ENCODE data around the gene SLC27A4.

SLC27A4 gene

DNA sequence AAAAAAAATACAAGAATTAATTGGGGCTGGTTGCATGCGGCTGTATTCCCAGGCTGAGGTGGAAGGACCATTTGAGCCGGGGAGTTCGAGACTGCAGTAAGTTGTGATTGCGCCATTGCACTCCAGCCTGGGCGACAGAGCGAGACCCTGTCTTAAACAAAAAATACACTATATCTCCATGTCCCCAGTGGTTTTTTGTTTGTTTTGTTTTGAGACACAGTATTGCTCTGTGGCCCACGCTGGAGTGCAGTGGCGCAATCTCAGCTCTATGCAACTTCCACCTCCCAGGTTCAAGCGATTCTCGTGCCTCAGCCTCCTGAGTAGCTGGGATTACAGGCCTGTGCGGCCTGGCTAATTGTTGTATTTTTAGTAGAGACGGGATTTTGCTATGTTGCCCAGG is 16.5 kb upstream of the SLC27A4 start:
- Histone ChIP-seq H3K9me3 (ENCODE audit: control extremely low read depth in 1 of 5, control insufficient read depth in 4 of 5, insufficient read depth in 2 of 5, low read depth in 1 of 5, low read length in 4 of 5) (no peaks in the 10 kb centered on the region), H3K36me3 (ENCODE audit: control insufficient read depth in 4 of 4, insufficient read depth in 4 of 4, low read length in 3 of 4) (peaks cover 0 to 37% (median 21%) of the 10 kb centered on the region in 4 experiments), H3K27ac (ENCODE audit: insufficient read depth in 1 of 2, low read depth in 1 of 2, low read length in 2 of 2, poor library complexity in 1 of 2, severe bottlenecking in 2 of 2) (peak overlapping the region; percentile 22 to 94), H3K4me1 (ENCODE audit: control extremely low read depth in 1 of 4, control insufficient read depth in 4 of 4, insufficient read depth in 4 of 4, low read length in 3 of 4) (peaks cover 13 to 22% (median 18%) of the 10 kb centered on the region in 4 experiments), H3K4me3 (ENCODE audit: control insufficient read depth in 1 of 7, extremely low read depth in 1 of 7, insufficient read depth in 4 of 7, low read depth in 2 of 7, low read length in 6 of 7) (peak overlapping the region in 4 of 7 experiments; percentile 84 to 99 (median 96)), H3K27me3 (replicated peaks in 2 of 5; ENCODE audit: control insufficient read depth in 4 of 5, insufficient read depth in 5 of 5, low read length in 4 of 5) (no peaks in the 10 kb centered on the region)
- 94% methylated on average over 6 of the region's 12 CpGs for WGBS (ENCODE audit: insufficient coverage)
- no peak for DNase-seq
- ChIA-PET POLR2A (no interaction called here), CTCF (no interaction called here)

DNA sequence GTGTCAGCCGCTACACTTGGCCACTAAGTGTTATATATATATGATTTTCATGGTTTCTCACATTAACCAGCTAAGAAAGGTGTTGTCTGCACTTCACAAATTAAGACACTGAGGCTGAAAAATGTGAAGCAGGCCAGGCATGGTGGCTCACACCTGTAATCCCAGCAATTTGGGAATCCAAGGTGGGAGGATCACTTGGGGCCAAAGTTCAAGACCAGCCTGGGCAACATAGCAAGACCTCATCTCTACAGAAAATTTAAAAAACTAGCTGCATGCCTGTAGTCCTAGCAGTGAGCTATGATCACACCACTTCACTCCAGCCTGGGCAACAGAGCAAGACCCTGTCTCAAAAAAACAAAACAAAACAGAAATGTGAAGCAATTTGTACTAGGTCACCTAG is 15.9 kb upstream of the SLC27A4 start:
- ChIA-PET POLR2A (no interaction called here), CTCF (interaction anchor here (0.7 to 1.5 kb wide), 4 partner anchors 12 to 96 kb away, joined by 3 to 5 read pairs (median 4); partner anchors contain the start of gene CERCAM)
- Histone ChIP-seq H3K9me3 (ENCODE audit: control extremely low read depth in 1 of 5, control insufficient read depth in 4 of 5, insufficient read depth in 2 of 5, low read depth in 1 of 5, low read length in 4 of 5) (no peaks in the 10 kb centered on the region), H3K27me3 (replicated peaks in 2 of 5; ENCODE audit: control insufficient read depth in 4 of 5, insufficient read depth in 5 of 5, low read length in 4 of 5) (no peaks in the 10 kb centered on the region), H3K27ac (ENCODE audit: insufficient read depth in 1 of 2, low read depth in 1 of 2, low read length in 2 of 2, poor library complexity in 1 of 2, severe bottlenecking in 2 of 2) (peak overlapping the region in 1 of 2 experiments; percentile 94), H3K4me3 (ENCODE audit: control insufficient read depth in 1 of 7, extremely low read depth in 1 of 7, insufficient read depth in 4 of 7, low read depth in 2 of 7, low read length in 6 of 7) (no peak overlapping the region), H3K4me1 (ENCODE audit: control extremely low read depth in 1 of 4, control insufficient read depth in 4 of 4, insufficient read depth in 4 of 4, low read length in 3 of 4) (peaks cover 13 to 22% (median 18%) of the 10 kb centered on the region in 4 experiments), H3K36me3 (ENCODE audit: control insufficient read depth in 4 of 4, insufficient read depth in 4 of 4, low read length in 3 of 4) (peaks cover 0 to 36% (median 22%) of the 10 kb centered on the region in 4 experiments)
- DNase-seq: no peak
- WGBS (ENCODE audit: insufficient coverage): no CpG with 5 or more reads among the region's 1 CpG

DNA sequence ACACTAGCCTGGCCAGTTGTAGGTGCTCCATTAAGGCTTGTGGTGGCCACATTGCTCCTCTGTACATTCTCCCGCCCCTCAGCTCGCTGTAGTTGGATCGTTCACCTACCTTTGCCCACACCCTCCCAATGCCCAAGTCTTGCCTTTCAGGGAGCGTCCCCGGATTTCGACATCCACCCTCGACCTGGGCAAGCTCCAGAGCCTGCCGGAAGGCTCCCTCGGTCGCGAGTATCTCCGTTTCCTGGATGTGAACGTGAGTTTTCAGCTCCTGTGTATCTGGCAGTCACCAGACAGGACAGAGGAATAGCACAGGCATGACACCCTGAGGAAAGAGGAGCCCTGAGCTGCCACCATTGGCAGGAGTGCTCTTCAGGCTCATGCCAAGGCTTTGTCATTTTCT is 14.7 kb upstream of the SLC27A4 start:
- ChIA-PET POLR2A (no interaction called here), CTCF (interaction anchor here (1.0 to 1.5 kb wide), 4 partner anchors 11 to 94 kb away, joined by 4 to 5 read pairs (median 4); partner anchors contain the start of gene CERCAM)
- Histone ChIP-seq H3K27ac (ENCODE audit: insufficient read depth in 1 of 2, low read depth in 1 of 2, low read length in 2 of 2, poor library complexity in 1 of 2, severe bottlenecking in 2 of 2) (no peak overlapping the region), H3K36me3 (ENCODE audit: control insufficient read depth in 4 of 4, insufficient read depth in 4 of 4, low read length in 3 of 4) (peaks cover 0 to 36% (median 22%) of the 10 kb centered on the region in 4 experiments), H3K27me3 (replicated peaks in 2 of 5; ENCODE audit: control insufficient read depth in 4 of 5, insufficient read depth in 5 of 5, low read length in 4 of 5) (no peaks in the 10 kb centered on the region), H3K9me3 (ENCODE audit: control extremely low read depth in 1 of 5, control insufficient read depth in 4 of 5, insufficient read depth in 2 of 5, low read depth in 1 of 5, low read length in 4 of 5) (no peaks in the 10 kb centered on the region), H3K4me3 (ENCODE audit: control insufficient read depth in 1 of 7, extremely low read depth in 1 of 7, insufficient read depth in 4 of 7, low read depth in 2 of 7, low read length in 6 of 7) (no peak overlapping the region), H3K4me1 (ENCODE audit: control extremely low read depth in 1 of 4, control insufficient read depth in 4 of 4, insufficient read depth in 4 of 4, low read length in 3 of 4) (peaks cover 13 to 22% (median 18%) of the 10 kb centered on the region in 4 experiments)
- 97% methylated on average over 12 of the region's 13 CpGs for WGBS (ENCODE audit: insufficient coverage)
- no peak for DNase-seq

DNA sequence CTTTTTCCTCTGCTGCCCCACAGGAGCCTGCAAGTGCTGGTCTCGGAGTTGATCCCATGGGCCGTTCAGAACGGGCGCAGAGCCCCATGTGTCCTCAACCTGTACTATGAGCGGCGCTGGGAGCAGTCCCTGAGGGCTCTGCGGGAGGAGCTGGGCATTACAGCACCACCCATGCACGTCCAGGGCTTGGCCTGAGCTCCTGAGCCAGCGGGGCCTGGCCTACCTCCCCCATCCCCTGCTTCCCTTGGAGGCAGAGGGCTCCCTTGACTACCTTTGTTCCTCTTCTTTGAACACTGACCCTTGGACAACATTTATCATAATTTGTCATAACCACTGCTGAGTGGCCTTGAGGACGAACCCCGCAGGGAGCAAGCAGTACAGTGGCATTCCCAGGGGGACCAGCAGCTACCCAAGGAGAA is 6.9 kb upstream of the SLC27A4 start:
- POLR2A ChIA-PET: no interaction called here
- no peaks in the 10 kb centered on the region for H3K9me3 ChIP-seq (ENCODE audit: control extremely low read depth in 1 of 5, control insufficient read depth in 4 of 5, insufficient read depth in 2 of 5, low read depth in 1 of 5, low read length in 4 of 5)
- H3K36me3 ChIP-seq (ENCODE audit: control insufficient read depth in 4 of 4, insufficient read depth in 4 of 4, low read length in 3 of 4): peaks cover 0 to 38% (median 18%) of the 10 kb centered on the region in 4 experiments
- 98% methylated on average over 6 of the region's 11 CpGs for WGBS (ENCODE audit: insufficient coverage)
- no peak for DNase-seq
- no peak overlapping the region for H3K27ac ChIP-seq (ENCODE audit: insufficient read depth in 1 of 2, low read depth in 1 of 2, low read length in 2 of 2, poor library complexity in 1 of 2, severe bottlenecking in 2 of 2)
- no peaks in the 10 kb centered on the region for H3K27me3 ChIP-seq (replicated peaks in 2 of 5; ENCODE audit: control insufficient read depth in 4 of 5, insufficient read depth in 5 of 5, low read length in 4 of 5)
- H3K4me3 ChIP-seq (ENCODE audit: control insufficient read depth in 1 of 7, extremely low read depth in 1 of 7, insufficient read depth in 4 of 7, low read depth in 2 of 7, low read length in 6 of 7): no peak overlapping the region
- no peaks in the 10 kb centered on the region for H3K4me1 ChIP-seq (ENCODE audit: control extremely low read depth in 1 of 4, control insufficient read depth in 4 of 4, insufficient read depth in 4 of 4, low read length in 3 of 4)
- CTCF ChIA-PET: interaction anchor here (1.6 kb wide), 1 partner anchor 74 kb away, joined by 3 read pairs; no protein-coding TSS in a partner anchor

DNA sequence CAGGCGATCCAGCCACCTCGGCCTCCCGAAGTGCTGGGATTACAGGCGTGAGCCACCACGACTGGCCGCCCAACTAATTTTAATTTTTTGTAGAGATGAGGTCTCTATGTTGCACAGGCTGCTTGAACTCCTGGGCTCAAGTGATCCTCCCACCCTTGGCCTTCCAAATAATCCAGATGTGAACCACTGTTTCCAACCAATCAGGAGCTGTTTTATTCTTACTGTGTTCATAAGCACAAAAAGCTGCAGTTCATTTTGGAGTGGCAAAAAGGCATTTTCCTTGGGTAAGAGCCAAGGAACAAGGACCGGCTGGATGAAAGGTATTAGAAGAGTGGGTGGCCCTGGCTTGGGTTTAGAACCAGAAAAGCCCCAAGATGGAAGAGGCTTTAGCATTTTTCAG is 5.2 kb upstream of the SLC27A4 start:
- WGBS (ENCODE audit: insufficient coverage): 97% methylated on average over 6 of the region's 7 CpGs
- CTCF ChIA-PET: interaction anchor here (1.2 kb wide), 1 partner anchor 32 kb away, joined by 3 read pairs; no protein-coding TSS in a partner anchor
- DNase-seq: no peak

DNA sequence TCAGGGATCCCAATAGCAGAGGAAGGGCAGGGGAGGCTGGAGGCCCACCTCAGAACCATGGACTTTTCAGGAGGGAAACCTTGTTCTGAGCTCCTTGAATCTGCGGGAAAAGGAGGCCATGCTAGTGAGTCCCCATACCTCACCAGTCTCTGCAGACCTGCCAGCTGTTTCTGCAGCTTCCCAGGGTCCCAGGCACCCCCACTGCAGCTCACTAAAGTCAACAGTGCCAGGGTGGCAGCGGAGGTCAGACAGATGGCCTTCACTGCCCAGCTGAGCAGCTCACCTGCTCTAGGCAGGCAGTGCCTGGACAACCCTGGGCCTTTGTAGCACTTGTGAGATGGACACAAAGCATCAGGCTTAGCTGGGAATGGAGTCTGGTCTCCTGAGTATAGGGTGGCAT is 4.4 kb upstream of the SLC27A4 start:
- H3K27ac ChIP-seq (ENCODE audit: insufficient read depth in 1 of 2, low read depth in 1 of 2, low read length in 2 of 2, poor library complexity in 1 of 2, severe bottlenecking in 2 of 2): no peak overlapping the region
- H3K4me3 ChIP-seq (ENCODE audit: control insufficient read depth in 1 of 7, extremely low read depth in 1 of 7, insufficient read depth in 4 of 7, low read depth in 2 of 7, low read length in 6 of 7): no peak overlapping the region
- ChIA-PET POLR2A (no interaction called here), CTCF (interaction anchor here (0.8 to 1.3 kb wide), 3 partner anchors 11 to 84 kb away, joined by 3 to 5 read pairs (median 3); no protein-coding TSS in a partner anchor)
- H3K36me3 ChIP-seq (ENCODE audit: control insufficient read depth in 4 of 4, insufficient read depth in 4 of 4, low read length in 3 of 4): peaks cover 0 to 32% (median 15%) of the 10 kb centered on the region in 4 experiments
- no peak for DNase-seq
- no peaks in the 10 kb centered on the region for H3K27me3 ChIP-seq (replicated peaks in 2 of 5; ENCODE audit: control insufficient read depth in 4 of 5, insufficient read depth in 5 of 5, low read length in 4 of 5)
- WGBS (ENCODE audit: insufficient coverage): 100% methylated on average over 2 of the region's 2 CpGs
- H3K4me1 ChIP-seq (ENCODE audit: control extremely low read depth in 1 of 4, control insufficient read depth in 4 of 4, insufficient read depth in 4 of 4, low read length in 3 of 4): peaks cover under 1 to 6% (median 4%) of the 10 kb centered on the region in 4 experiments
- H3K9me3 ChIP-seq (ENCODE audit: control extremely low read depth in 1 of 5, control insufficient read depth in 4 of 5, insufficient read depth in 2 of 5, low read depth in 1 of 5, low read length in 4 of 5): no peaks in the 10 kb centered on the region

More for the DNA sequence above, 5.2 kb upstream of the SLC27A4 start:
- Histone ChIP-seq H3K36me3 (ENCODE audit: control insufficient read depth in 4 of 4, insufficient read depth in 4 of 4, low read length in 3 of 4) (peaks cover 0 to 32% (median 15%) of the 10 kb centered on the region in 4 experiments), H3K9me3 (ENCODE audit: control extremely low read depth in 1 of 5, control insufficient read depth in 4 of 5, insufficient read depth in 2 of 5, low read depth in 1 of 5, low read length in 4 of 5) (no peaks in the 10 kb centered on the region), H3K4me1 (ENCODE audit: control extremely low read depth in 1 of 4, control insufficient read depth in 4 of 4, insufficient read depth in 4 of 4, low read length in 3 of 4) (peaks cover 0 to 2% (median 1%) of the 10 kb centered on the region in 4 experiments), H3K27ac (ENCODE audit: insufficient read depth in 1 of 2, low read depth in 1 of 2, low read length in 2 of 2, poor library complexity in 1 of 2, severe bottlenecking in 2 of 2) (no peak overlapping the region), H3K4me3 (ENCODE audit: control insufficient read depth in 1 of 7, extremely low read depth in 1 of 7, insufficient read depth in 4 of 7, low read depth in 2 of 7, low read length in 6 of 7) (no peak overlapping the region), H3K27me3 (replicated peaks in 2 of 5; ENCODE audit: control insufficient read depth in 4 of 5, insufficient read depth in 5 of 5, low read length in 4 of 5) (no peaks in the 10 kb centered on the region)
- POLR2A ChIA-PET: no interaction called here

DNA sequence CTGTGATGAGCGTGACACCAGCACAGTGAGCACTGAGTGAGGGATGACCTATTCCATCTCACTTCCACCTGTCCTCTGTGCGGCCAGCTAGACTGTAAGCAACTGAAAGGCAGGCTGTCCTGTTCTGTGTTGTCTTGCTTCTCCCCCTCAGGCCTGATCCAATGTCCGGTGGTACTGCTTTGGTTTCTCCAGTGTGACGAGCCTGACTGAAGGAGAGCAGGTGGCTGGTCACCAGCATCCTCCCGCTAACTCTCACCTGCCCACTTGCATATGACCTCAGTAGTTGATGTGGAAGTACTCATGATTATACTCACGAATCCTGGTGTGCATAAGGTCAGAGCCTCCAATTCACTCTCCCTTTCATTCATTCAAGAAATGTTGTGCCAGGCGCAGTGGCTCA is 2.4 kb upstream of the SLC27A4 start:
- Histone ChIP-seq H3K4me3 (ENCODE audit: control insufficient read depth in 1 of 7, extremely low read depth in 1 of 7, insufficient read depth in 4 of 7, low read depth in 2 of 7, low read length in 6 of 7) (no peak overlapping the region), H3K36me3 (ENCODE audit: control insufficient read depth in 4 of 4, insufficient read depth in 4 of 4, low read length in 3 of 4) (peaks cover 0 to 24% (median 9%) of the 10 kb centered on the region in 4 experiments), H3K9me3 (ENCODE audit: control extremely low read depth in 1 of 5, control insufficient read depth in 4 of 5, insufficient read depth in 2 of 5, low read depth in 1 of 5, low read length in 4 of 5) (no peaks in the 10 kb centered on the region), H3K27me3 (replicated peaks in 2 of 5; ENCODE audit: control insufficient read depth in 4 of 5, insufficient read depth in 5 of 5, low read length in 4 of 5) (no peaks in the 10 kb centered on the region), H3K4me1 (ENCODE audit: control extremely low read depth in 1 of 4, control insufficient read depth in 4 of 4, insufficient read depth in 4 of 4, low read length in 3 of 4) (peaks cover 3 to 12% (median 11%) of the 10 kb centered on the region in 4 experiments), H3K27ac (ENCODE audit: insufficient read depth in 1 of 2, low read depth in 1 of 2, low read length in 2 of 2, poor library complexity in 1 of 2, severe bottlenecking in 2 of 2) (no peak overlapping the region)
- no peak for DNase-seq
- ChIA-PET POLR2A (no interaction called here), CTCF (no interaction called here)
- 100% methylated on average over 6 of the region's 7 CpGs for WGBS (ENCODE audit: insufficient coverage)

Data from common myeloid progenitor, CD34-positive (primary cell).